DND-41 (cell line): ENCODE data around the gene RUNX1.

Experiments
- CTCF ChIP-seq: IDR thresholded peaks from 2 replicates; pipeline ENCODE4 v1.5.1; 2012; ENCODE audit warnings: borderline replicate concordance, low read length, moderate library complexity, mild to moderate bottlenecking; ENCODE audit not compliant: poor library complexity, severe bottlenecking; ENCODE audit errors: extremely low read depth
- EZH2 ChIP-seq: IDR thresholded peaks from 3 replicates; pipeline ENCODE4 v1.6.1; 2012; ENCODE audit warnings: borderline replicate concordance, low read depth, mild to moderate bottlenecking, moderate library complexity, low read length, inconsistent platforms; ENCODE audit not compliant: severe bottlenecking

GRCh38 chr21:34992180-34992579 lies 56.9 kb downstream of the RUNX1 start:
- TF ChIP-seq CTCF: no peak
- no peak for TF ChIP-seq EZH2
